ENCODE measurements around the gene C2CD4C. TPM values are rescaled to one million over a fixed set of nuclear protein-coding genes. Genes with fewer than 3 reads are reported as not detected.

The C2CD4C gene
- total and polyA plus RNA-seq, 2 experiments from 2014 or later: 2.1 to 12.5 TPM

- TF ChIP-seq, protein P1, sequence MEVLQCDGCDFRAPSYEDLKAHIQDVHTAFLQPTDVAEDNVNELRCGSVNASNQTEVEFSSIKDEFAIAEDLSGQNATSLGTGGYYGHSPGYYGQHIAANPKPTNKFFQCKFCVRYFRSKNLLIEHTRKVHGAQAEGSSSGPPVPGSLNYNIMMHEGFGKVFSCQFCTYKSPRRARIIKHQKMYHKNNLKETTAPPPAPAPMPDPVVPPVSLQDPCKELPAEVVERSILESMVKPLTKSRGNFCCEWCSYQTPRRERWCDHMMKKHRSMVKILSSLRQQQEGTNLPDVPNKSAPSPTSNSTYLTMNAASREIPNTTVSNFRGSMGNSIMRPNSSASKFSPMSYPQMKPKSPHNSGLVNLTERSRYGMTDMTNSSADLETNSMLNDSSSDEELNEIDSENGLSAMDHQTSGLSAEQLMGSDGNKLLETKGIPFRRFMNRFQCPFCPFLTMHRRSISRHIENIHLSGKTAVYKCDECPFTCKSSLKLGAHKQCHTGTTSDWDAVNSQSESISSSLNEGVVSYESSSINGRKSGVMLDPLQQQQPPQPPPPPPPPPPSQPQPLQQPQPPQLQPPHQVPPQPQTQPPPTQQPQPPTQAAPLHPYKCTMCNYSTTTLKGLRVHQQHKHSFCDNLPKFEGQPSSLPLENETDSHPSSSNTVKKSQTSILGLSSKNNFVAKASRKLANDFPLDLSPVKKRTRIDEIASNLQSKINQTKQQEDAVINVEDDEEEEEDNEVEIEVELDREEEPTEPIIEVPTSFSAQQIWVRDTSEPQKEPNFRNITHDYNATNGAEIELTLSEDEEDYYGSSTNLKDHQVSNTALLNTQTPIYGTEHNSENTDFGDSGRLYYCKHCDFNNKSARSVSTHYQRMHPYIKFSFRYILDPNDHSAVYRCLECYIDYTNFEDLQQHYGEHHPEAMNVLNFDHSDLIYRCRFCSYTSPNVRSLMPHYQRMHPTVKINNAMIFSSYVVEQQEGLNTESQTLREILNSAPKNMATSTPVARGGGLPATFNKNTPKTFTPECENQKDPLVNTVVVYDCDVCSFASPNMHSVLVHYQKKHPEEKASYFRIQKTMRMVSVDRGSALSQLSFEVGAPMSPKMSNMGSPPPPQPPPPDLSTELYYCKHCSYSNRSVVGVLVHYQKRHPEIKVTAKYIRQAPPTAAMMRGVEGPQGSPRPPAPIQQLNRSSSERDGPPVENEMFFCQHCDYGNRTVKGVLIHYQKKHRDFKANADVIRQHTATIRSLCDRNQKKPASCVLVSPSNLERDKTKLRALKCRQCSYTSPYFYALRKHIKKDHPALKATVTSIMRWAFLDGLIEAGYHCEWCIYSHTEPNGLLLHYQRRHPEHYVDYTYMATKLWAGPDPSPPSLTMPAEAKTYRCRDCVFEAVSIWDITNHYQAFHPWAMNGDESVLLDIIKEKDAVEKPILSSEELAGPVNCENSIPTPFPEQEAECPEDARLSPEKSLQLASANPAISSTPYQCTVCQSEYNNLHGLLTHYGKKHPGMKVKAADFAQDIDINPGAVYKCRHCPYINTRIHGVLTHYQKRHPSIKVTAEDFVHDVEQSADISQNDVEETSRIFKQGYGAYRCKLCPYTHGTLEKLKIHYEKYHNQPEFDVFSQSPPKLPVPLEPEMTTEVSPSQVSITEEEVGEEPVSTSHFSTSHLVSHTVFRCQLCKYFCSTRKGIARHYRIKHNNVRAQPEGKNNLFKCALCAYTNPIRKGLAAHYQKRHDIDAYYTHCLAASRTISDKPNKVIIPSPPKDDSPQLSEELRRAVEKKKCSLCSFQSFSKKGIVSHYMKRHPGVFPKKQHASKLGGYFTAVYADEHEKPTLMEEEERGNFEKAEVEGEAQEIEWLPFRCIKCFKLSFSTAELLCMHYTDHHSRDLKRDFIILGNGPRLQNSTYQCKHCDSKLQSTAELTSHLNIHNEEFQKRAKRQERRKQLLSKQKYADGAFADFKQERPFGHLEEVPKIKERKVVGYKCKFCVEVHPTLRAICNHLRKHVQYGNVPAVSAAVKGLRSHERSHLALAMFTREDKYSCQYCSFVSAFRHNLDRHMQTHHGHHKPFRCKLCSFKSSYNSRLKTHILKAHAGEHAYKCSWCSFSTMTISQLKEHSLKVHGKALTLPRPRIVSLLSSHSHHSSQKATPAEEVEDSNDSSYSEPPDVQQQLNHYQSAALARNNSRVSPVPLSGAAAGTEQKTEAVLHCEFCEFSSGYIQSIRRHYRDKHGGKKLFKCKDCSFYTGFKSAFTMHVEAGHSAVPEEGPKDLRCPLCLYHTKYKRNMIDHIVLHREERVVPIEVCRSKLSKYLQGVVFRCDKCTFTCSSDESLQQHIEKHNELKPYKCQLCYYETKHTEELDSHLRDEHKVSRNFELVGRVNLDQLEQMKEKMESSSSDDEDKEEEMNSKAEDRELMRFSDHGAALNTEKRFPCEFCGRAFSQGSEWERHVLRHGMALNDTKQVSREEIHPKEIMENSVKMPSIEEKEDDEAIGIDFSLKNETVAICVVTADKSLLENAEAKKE (CRISPR knock-in tag; IDR thresholded peaks at IDR 0.05): no peak
Measured at GRCh38 chr19:415292-415691, 6.3 kb upstream of the C2CD4C start (continued).

DNA sequence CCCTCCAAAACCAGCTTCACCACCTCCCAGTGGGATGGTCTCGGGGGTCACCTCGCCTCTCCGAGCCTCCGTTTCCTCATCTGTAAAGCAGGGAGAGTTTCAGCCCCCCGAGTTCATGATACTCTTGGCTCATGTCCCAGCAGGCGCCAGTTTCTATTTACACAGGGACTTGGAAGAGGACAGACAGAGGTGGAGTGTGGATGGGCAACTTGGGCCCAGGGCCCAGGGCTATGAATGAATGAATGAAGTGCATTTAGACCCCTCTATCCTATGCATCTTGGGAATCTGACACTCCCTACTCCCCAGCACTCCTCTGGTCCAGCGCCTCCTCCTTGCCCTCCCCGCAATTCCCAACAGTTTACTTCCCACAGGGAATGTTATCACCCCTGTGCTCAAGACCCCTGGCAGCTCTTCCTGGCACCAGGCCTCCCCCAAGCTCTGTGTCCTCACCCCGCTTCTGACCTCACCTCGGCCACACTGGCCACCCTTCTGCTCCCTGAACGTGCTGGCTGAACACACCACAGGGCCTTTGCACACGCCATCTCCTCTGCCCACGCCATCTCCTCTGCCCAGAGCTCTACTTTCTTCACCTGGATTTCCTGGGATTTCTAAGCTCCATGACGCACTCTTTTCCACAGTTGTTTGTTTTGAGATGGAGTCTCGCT is 4.9 kb upstream of the C2CD4C start:
- Histone ChIP-seq H3K9me2 (ENCODE audit: insufficient read depth) (no peaks in the 10 kb centered on the region), H3F3A (replicated peaks; ENCODE audit: low read depth) (0 out of 2 replicates have a peak, but pooled peaks cover 3% of the 10 kb centered on the region), H3K36me3 (ENCODE audit: insufficient read depth) (no peaks in the 10 kb centered on the region), H3K4me2 (no peak overlapping the region), H3K79me2 (replicated peaks; ENCODE audit: insufficient read depth) (no peaks in the 10 kb centered on the region), H3K27me3 (ENCODE audit: insufficient read depth) (peaks cover 12% of the 10 kb centered on the region), H3K4me3 (no peak overlapping the region), H3K4me1 (ENCODE audit: insufficient read depth) (peaks cover 15% of the 10 kb centered on the region; the same call in 1 of the 2 replicates), H2AFZ (no peak overlapping the region), H3K27ac (ENCODE audit: low read depth) (no peak overlapping the region), H4K20me1 (replicated peaks; ENCODE audit: insufficient read depth) (no peaks in the 10 kb centered on the region)
- no peak overlapping the region for H3K4me3 Mint-ChIP-seq
- no peak overlapping the region for H3K27ac Mint-ChIP-seq
- H3K27me3 Mint-ChIP-seq (ENCODE audit: insufficient read depth, low read depth, poor library complexity): peaks cover 19% of the 10 kb centered on the region
- TF ChIP-seq EZH2phosphoT487 (IDR thresholded peaks at IDR 0.05; ENCODE audit: unreplicated experiment) (no peak), JUNB (IDR thresholded peaks at IDR 0.05; ENCODE audit: unreplicated experiment) (no peak)
- TF ChIP-seq, protein P2, sequence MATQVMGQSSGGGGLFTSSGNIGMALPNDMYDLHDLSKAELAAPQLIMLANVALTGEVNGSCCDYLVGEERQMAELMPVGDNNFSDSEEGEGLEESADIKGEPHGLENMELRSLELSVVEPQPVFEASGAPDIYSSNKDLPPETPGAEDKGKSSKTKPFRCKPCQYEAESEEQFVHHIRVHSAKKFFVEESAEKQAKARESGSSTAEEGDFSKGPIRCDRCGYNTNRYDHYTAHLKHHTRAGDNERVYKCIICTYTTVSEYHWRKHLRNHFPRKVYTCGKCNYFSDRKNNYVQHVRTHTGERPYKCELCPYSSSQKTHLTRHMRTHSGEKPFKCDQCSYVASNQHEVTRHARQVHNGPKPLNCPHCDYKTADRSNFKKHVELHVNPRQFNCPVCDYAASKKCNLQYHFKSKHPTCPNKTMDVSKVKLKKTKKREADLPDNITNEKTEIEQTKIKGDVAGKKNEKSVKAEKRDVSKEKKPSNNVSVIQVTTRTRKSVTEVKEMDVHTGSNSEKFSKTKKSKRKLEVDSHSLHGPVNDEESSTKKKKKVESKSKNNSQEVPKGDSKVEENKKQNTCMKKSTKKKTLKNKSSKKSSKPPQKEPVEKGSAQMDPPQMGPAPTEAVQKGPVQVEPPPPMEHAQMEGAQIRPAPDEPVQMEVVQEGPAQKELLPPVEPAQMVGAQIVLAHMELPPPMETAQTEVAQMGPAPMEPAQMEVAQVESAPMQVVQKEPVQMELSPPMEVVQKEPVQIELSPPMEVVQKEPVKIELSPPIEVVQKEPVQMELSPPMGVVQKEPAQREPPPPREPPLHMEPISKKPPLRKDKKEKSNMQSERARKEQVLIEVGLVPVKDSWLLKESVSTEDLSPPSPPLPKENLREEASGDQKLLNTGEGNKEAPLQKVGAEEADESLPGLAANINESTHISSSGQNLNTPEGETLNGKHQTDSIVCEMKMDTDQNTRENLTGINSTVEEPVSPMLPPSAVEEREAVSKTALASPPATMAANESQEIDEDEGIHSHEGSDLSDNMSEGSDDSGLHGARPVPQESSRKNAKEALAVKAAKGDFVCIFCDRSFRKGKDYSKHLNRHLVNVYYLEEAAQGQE (IDR thresholded peaks at IDR 0.05; ENCODE audit: unreplicated experiment): no peak
- TF ChIP-seq, protein P1 (CRISPR knock-in tag; IDR thresholded peaks at IDR 0.05): no peak
- H3K9me3 Mint-ChIP-seq: peaks cover 15% of the 10 kb centered on the region; the same call in 2 of the 3 replicates
- no peak for ATAC-seq
- no peak for DNase-seq (ENCODE audit: low spot score)
- peaks cover 15% of the 10 kb centered on the region for H3K4me1 Mint-ChIP-seq
- H3K36me3 Mint-ChIP-seq (ENCODE audit: low read depth): peaks cover 3% of the 10 kb centered on the region; the same call in 1 of the 3 replicates
